H9 (cell line): ENCODE results near the gene AR. TPM values are rescaled to one million over a fixed set of nuclear protein-coding genes. Genes with fewer than 3 reads are reported as not detected.

Experiments
- DNase-seq: peaks from one replicate; pipeline ENCODE4 v3.0.0-alpha.2; 2017
- H2AFZ ChIP-seq: one replicate; pipeline ENCODE4 v1.6.1; 2013; ENCODE audit warnings: mild to moderate bottlenecking, low read length, control low read depth, moderate library complexity
- H2AK5ac ChIP-seq: 2 replicates; pipeline ENCODE4 v1.6.1; 2013; ENCODE audit warnings: low read length, control low read depth, mixed read lengths; ENCODE audit not compliant: insufficient read length
- H2BK120ac ChIP-seq: one replicate; pipeline ENCODE4 v1.6.1; 2013; ENCODE audit warnings: low read depth, mild to moderate bottlenecking, low read length, control low read depth, inconsistent platforms; ENCODE audit not compliant: poor library complexity, severe bottlenecking
- H2BK12ac ChIP-seq: 2 replicates; pipeline ENCODE4 v1.6.1; 2013; ENCODE audit warnings: low read length, control low read depth, mixed read lengths, low read depth; ENCODE audit not compliant: insufficient read length
- H2BK15ac ChIP-seq: 2 replicates; pipeline ENCODE4 v1.6.1; 2013; ENCODE audit warnings: low read depth, low read length, control low read depth
- H2BK20ac ChIP-seq: one replicate; pipeline ENCODE4 v1.6.1; 2013; ENCODE audit warnings: low read depth, mild to moderate bottlenecking, low read length, control low read depth, inconsistent platforms; ENCODE audit not compliant: poor library complexity, severe bottlenecking
- H2BK5ac ChIP-seq: 2 replicates; pipeline ENCODE4 v1.6.1; 2013; ENCODE audit warnings: low read length, control low read depth, mixed read lengths; ENCODE audit not compliant: insufficient read length
- H3K14ac ChIP-seq: 2 replicates; pipeline ENCODE4 v1.6.1; 2013; ENCODE audit warnings: low read length, control low read depth; ENCODE audit not compliant: insufficient read depth
- H3K18ac ChIP-seq: 2 replicates; pipeline ENCODE4 v1.6.1; 2013; ENCODE audit warnings: low read depth, mild to moderate bottlenecking, mixed read lengths, low read length, control low read depth; ENCODE audit not compliant: insufficient read length
- H3K23ac ChIP-seq: 2 replicates; pipeline ENCODE4 v1.6.1; 2013; ENCODE audit warnings: low read length, control low read depth, mixed read lengths, low read depth; ENCODE audit not compliant: insufficient read length
- H3K23me2 ChIP-seq: 2 replicates; pipeline ENCODE4 v1.6.1; 2013; ENCODE audit warnings: low read depth, mild to moderate bottlenecking, mixed read lengths, low read length, control low read depth; ENCODE audit not compliant: insufficient read length, poor library complexity, severe bottlenecking
- H3K27ac ChIP-seq: 2 replicates; pipeline ENCODE4 v1.5.1; 2013; ENCODE audit warnings: low read length, control low read depth, mixed read lengths, low read depth; ENCODE audit not compliant: insufficient read length
- H3K27me3 ChIP-seq: 2 replicates; pipeline ENCODE4 v1.6.1; 2013; ENCODE audit warnings: low read length, control low read depth, inconsistent platforms; ENCODE audit not compliant: insufficient read depth
- H3K4ac ChIP-seq: 2 replicates; pipeline ENCODE4 v1.6.1; 2013; ENCODE audit warnings: low read depth, mild to moderate bottlenecking, control low read depth, inconsistent platforms, low read length, moderate library complexity
- H3K4me1 ChIP-seq: 2 replicates; pipeline ENCODE4 v1.6.1; 2013; ENCODE audit warnings: low read length, control low read depth, inconsistent platforms; ENCODE audit not compliant: insufficient read depth
- H3K4me2 ChIP-seq: 2 replicates; pipeline ENCODE4 v1.6.1; 2013; ENCODE audit warnings: low read length, control low read depth, mixed read lengths; ENCODE audit not compliant: insufficient read length, insufficient read depth
- H3K56ac ChIP-seq: 2 replicates; pipeline ENCODE4 v1.6.1; 2013; ENCODE audit warnings: low read depth, mild to moderate bottlenecking, mixed read lengths, low read length, control low read depth; ENCODE audit not compliant: insufficient read length
- H3K79me1 ChIP-seq: 2 replicates; pipeline ENCODE4 v1.6.1; 2013; ENCODE audit warnings: low read depth, mild to moderate bottlenecking, moderate library complexity, low read length, control low read depth, inconsistent platforms; ENCODE audit not compliant: insufficient read depth, poor library complexity, severe bottlenecking
- H3K79me2 ChIP-seq: 2 replicates; pipeline ENCODE4 v1.6.1; 2013; ENCODE audit warnings: low read length, control low read depth, inconsistent platforms; ENCODE audit not compliant: insufficient read depth
- H3K9ac ChIP-seq: 2 replicates; pipeline ENCODE4 v1.6.1; 2013; ENCODE audit warnings: low read length, control low read depth, mixed read lengths; ENCODE audit not compliant: insufficient read length; ENCODE audit errors: extremely low read depth
- H3K9me3 ChIP-seq: one replicate; pipeline ENCODE4 v1.6.1; 2013; ENCODE audit warnings: low read depth, low read length, inconsistent platforms; ENCODE audit not compliant: control insufficient read depth
- H3T11ph ChIP-seq: one replicate; pipeline ENCODE4 v1.6.1; 2013; ENCODE audit warnings: mild to moderate bottlenecking, low read length, control low read depth, inconsistent platforms
- H4K20me1 ChIP-seq: one replicate; pipeline ENCODE4 v1.6.1; 2013; ENCODE audit not compliant: control insufficient read depth, insufficient read length, insufficient read depth
- H4K5ac ChIP-seq: 2 replicates; pipeline ENCODE4 v1.6.1; 2013; ENCODE audit warnings: low read depth, mild to moderate bottlenecking, mixed read lengths, low read length, control low read depth; ENCODE audit not compliant: insufficient read length
- H4K8ac ChIP-seq: replicated peaks from 2 replicates; pipeline ENCODE4 v1.6.1; 2013; ENCODE audit warnings: low read length, control low read depth, mixed read lengths, low read depth; ENCODE audit not compliant: insufficient read length
- H4K91ac ChIP-seq: 2 replicates; pipeline ENCODE4 v1.6.1; 2013; ENCODE audit warnings: low read depth, mild to moderate bottlenecking, moderate library complexity, mixed read lengths, low read length, control low read depth; ENCODE audit not compliant: insufficient read length
- H3K27ac Mint-ChIP-seq, 3 experiments: 2 replicates in 2 of 3; 3 replicates in 1 of 3; pipeline ENCODE4 v1.8.0; 2020 to 2021; ENCODE audit warnings: mixed read lengths in 3 of 3, mild to moderate bottlenecking in 1 of 3, moderate library complexity in 1 of 3
- H3K27me3 Mint-ChIP-seq: 2 replicates; pipeline ENCODE4 v1.8.0; 2021; ENCODE audit warnings: low read depth, mild to moderate bottlenecking, moderate library complexity, mixed read lengths
- H3K36me3 Mint-ChIP-seq, 3 experiments: 2 replicates in 2 of 3; 3 replicates in 1 of 3; pipeline ENCODE4 v1.8.0; 2020 to 2021; ENCODE audit warnings: low read depth in 3 of 3, mixed read lengths in 3 of 3; ENCODE audit not compliant: insufficient read depth in 1 of 3
- H3K4me1 Mint-ChIP-seq, 2 experiments: 2 replicates each; pipeline ENCODE4 v1.8.0; 2020; ENCODE audit warnings: mixed read lengths in 2 of 2
- H3K4me3 Mint-ChIP-seq, 2 experiments: 2 replicates in 1 of 2; 3 replicates in 1 of 2; pipeline ENCODE4 v1.8.0; 2020 to 2021; ENCODE audit warnings: mild to moderate bottlenecking in 2 of 2, mixed read lengths in 2 of 2, moderate library complexity in 1 of 2
- H3K9me3 Mint-ChIP-seq, 2 experiments: 2 replicates in 1 of 2; 3 replicates in 1 of 2; pipeline ENCODE4 v1.8.0; 2020; ENCODE audit warnings: mild to moderate bottlenecking in 2 of 2, mixed read lengths in 2 of 2, moderate library complexity in 1 of 2
- WGBS: extraction: QIAGEN DNeasy Blood & Tissue Kit; methylation state at CpG from one replicate; pipeline ENCODE4 v1.1.7; 2013; ENCODE audit warnings: missing lambda C conversion rate, low lambda C conversion rate, mixed read lengths; ENCODE audit not compliant: insufficient read length; ENCODE audit errors: extremely low coverage; 5-methylcytosine and 5-hydroxymethylcytosine counted together
- total RNA-seq: library from RNA; stranded (reverse); gene quantifications from 2 replicates; pipeline ENCODE4 v1.2.1, GENCODE V29; 2021
- TF ChIP-seq, protein P1 (sequence below): fragments of 200-600 bp; sonication (generic); conservative IDR thresholded peaks from 3 replicates; pipeline ENCODE4 v1.8.0; 2021; ENCODE audit warnings: antibody characterized with exemption, mild to moderate bottlenecking

The AR gene
- total RNA-seq, 1 experiment from 2014 or later = 3.5 TPM

- WGBS = no CpG with 5 or more reads among the region's 3 CpGs
- Histone ChIP-seq H3T11ph (no peak overlapping the region), H4K20me1 (no peaks in the 10 kb centered on the region), H3K4me2 (no peak overlapping the region), H2BK120ac (no peak overlapping the region), H3K56ac (no peak overlapping the region), H3K23ac (no peak overlapping the region), H4K8ac (no peak overlapping the region), H2BK5ac (no peak overlapping the region), H3K79me2 (no peaks in the 10 kb centered on the region), H3K14ac (no peak overlapping the region), H3K23me2 (no peaks in the 10 kb centered on the region), H2AFZ (no peak overlapping the region), H3K18ac (no peak overlapping the region), H3K4me1 (no peaks in the 10 kb centered on the region; the same call in 1 of the 2 replicates), H3K27me3 (no peaks in the 10 kb centered on the region), H3K9ac (no peak overlapping the region), H3K79me1 (no peaks in the 10 kb centered on the region), H3K9me3 (peaks cover 25% of the 10 kb centered on the region), H2BK20ac (no peak overlapping the region), H2AK5ac (no peak overlapping the region), H3K4ac (no peak overlapping the region), H3K27ac (no peak overlapping the region), H4K5ac (no peak overlapping the region), H2BK15ac (no peak overlapping the region), H4K91ac (no peak overlapping the region), H2BK12ac (no peak overlapping the region)
- TF ChIP-seq, protein P1, sequence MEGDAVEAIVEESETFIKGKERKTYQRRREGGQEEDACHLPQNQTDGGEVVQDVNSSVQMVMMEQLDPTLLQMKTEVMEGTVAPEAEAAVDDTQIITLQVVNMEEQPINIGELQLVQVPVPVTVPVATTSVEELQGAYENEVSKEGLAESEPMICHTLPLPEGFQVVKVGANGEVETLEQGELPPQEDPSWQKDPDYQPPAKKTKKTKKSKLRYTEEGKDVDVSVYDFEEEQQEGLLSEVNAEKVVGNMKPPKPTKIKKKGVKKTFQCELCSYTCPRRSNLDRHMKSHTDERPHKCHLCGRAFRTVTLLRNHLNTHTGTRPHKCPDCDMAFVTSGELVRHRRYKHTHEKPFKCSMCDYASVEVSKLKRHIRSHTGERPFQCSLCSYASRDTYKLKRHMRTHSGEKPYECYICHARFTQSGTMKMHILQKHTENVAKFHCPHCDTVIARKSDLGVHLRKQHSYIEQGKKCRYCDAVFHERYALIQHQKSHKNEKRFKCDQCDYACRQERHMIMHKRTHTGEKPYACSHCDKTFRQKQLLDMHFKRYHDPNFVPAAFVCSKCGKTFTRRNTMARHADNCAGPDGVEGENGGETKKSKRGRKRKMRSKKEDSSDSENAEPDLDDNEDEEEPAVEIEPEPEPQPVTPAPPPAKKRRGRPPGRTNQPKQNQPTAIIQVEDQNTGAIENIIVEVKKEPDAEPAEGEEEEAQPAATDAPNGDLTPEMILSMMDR = no peak
- Mint-ChIP-seq H3K36me3 (peaks cover 0 to 5% (median 4%) of the 10 kb centered on the region in 3 experiments; a peak in 3 of 7 replicates), H3K4me1 (peaks cover 5% of the 10 kb centered on the region in 2 experiments), H3K4me3 (no peak overlapping the region), H3K27me3 (no peaks in the 10 kb centered on the region), H3K27ac (no peak overlapping the region), H3K9me3 (peaks cover 44 to 49% of the 10 kb centered on the region in 2 experiments)
- no peak for DNase-seq
Measured at GRCh38 chrX:67612231-67612630, 68.4 kb downstream of the AR start.
